HUES48 (cell line): ENCODE results near the gene ZNF678.
"Not testable (repeated sequence)": the region's sequence is repeated elsewhere in the genome, so short reads cannot be mapped to it uniquely, and the experiment has no call there.

Experiments used
- H3K27ac ChIP-seq: one replicate; pipeline ENCODE4 v1.7.0; 2013; ENCODE audit warnings: low read depth, low read length, inconsistent platforms
- H3K27me3 ChIP-seq: 2 replicates; pipeline ENCODE4 v1.6.1; 2013; ENCODE audit warnings: mild to moderate bottlenecking, low read length; ENCODE audit not compliant: control insufficient read depth, insufficient read depth
- H3K36me3 ChIP-seq: 2 replicates; pipeline ENCODE4 v1.6.1; 2013; ENCODE audit warnings: low read length; ENCODE audit not compliant: control insufficient read depth, insufficient read depth
- H3K4me1 ChIP-seq: 2 replicates; pipeline ENCODE4 v1.6.1; 2013; ENCODE audit warnings: mild to moderate bottlenecking, low read length; ENCODE audit not compliant: control insufficient read depth, insufficient read depth
- H3K4me3 ChIP-seq: 2 replicates; pipeline ENCODE4 v1.5.1; 2013; ENCODE audit warnings: mild to moderate bottlenecking, low read depth, low read length
- H3K9ac ChIP-seq: 2 replicates; pipeline ENCODE4 v1.6.1; 2013; ENCODE audit warnings: mild to moderate bottlenecking, low read depth, low read length, moderate library complexity
- H3K9me3 ChIP-seq: 2 replicates; pipeline ENCODE4 v1.6.1; 2013; ENCODE audit warnings: low read length; ENCODE audit not compliant: control insufficient read depth, insufficient read depth

The ZNF678 gene

GRCh38 chr1:227661495-227661894 lies 98.1 kb downstream of the ZNF678 start:
- H3K36me3 ChIP-seq = peaks cover 16% of the 10 kb centered on the region
- no peak overlapping the region for H3K27ac ChIP-seq
- H3K4me3 ChIP-seq = peak overlapping the region; percentile 28; the same call in 1 of the 2 replicates
- peaks cover 100% of the 10 kb centered on the region for H3K9me3 ChIP-seq
- no peaks in the 10 kb centered on the region for H3K27me3 ChIP-seq
- H3K4me1 ChIP-seq = no peaks in the 10 kb centered on the region
- no peak overlapping the region for H3K9ac ChIP-seq

GRCh38 chr1:227662933-227663332 lies 99.6 kb downstream of the ZNF678 start:
- Histone ChIP-seq H3K9me3 (peaks cover 89% of the 10 kb centered on the region), H3K9ac (no peak overlapping the region), H3K36me3 (peaks cover 10% of the 10 kb centered on the region), H3K4me1 (no peaks in the 10 kb centered on the region), H3K4me3 (no peak overlapping the region), H3K27ac (no peak overlapping the region), H3K27me3 (no peaks in the 10 kb centered on the region)

- H3K9ac ChIP-seq = no peak overlapping the region
- H3K9me3 ChIP-seq = peaks cover 80% of the 10 kb centered on the region
- H3K4me3 ChIP-seq = no peak overlapping the region
- H3K27me3 ChIP-seq = no peaks in the 10 kb centered on the region
- peaks cover 4% of the 10 kb centered on the region; the same call in 1 of the 2 replicates for H3K36me3 ChIP-seq
- no peak overlapping the region for H3K27ac ChIP-seq
- no peaks in the 10 kb centered on the region for H3K4me1 ChIP-seq
Observed at GRCh38 chr1:227666286-227666685, 102.9 kb downstream of the ZNF678 start.

- peaks cover 71% of the 10 kb centered on the region for H3K9me3 ChIP-seq
- H3K9ac ChIP-seq = no peak overlapping the region
- no peak overlapping the region for H3K27ac ChIP-seq
- H3K4me1 ChIP-seq = no peaks in the 10 kb centered on the region
- H3K36me3 ChIP-seq = no peaks in the 10 kb centered on the region
- H3K27me3 ChIP-seq = no peaks in the 10 kb centered on the region
- H3K4me3 ChIP-seq = no peak overlapping the region
Observed at GRCh38 chr1:227673441-227673840, 110.1 kb downstream of the ZNF678 start.

GRCh38 chr1:227685807-227686206 lies 122.5 kb downstream of the ZNF678 start:
- H3K9ac ChIP-seq = no peak overlapping the region
- no peak overlapping the region for H3K4me3 ChIP-seq
- no peaks in the 10 kb centered on the region for H3K36me3 ChIP-seq
- peaks cover 41% of the 10 kb centered on the region for H3K9me3 ChIP-seq
- no peak overlapping the region for H3K27ac ChIP-seq
- no peaks in the 10 kb centered on the region for H3K27me3 ChIP-seq
- no peaks in the 10 kb centered on the region for H3K4me1 ChIP-seq

- H3K27ac ChIP-seq = no peak overlapping the region
- no peaks in the 10 kb centered on the region for H3K36me3 ChIP-seq
- H3K9ac ChIP-seq = no peak overlapping the region
- H3K4me1 ChIP-seq = no peaks in the 10 kb centered on the region
- no peak overlapping the region for H3K4me3 ChIP-seq
- peaks cover 51% of the 10 kb centered on the region for H3K9me3 ChIP-seq
- H3K27me3 ChIP-seq = no peaks in the 10 kb centered on the region
Observed at GRCh38 chr1:227697321-227697864, 134.0 kb downstream of the ZNF678 start.

- H3K27me3 ChIP-seq, H3K27ac ChIP-seq, H3K4me3 ChIP-seq, H3K36me3 ChIP-seq, H3K9ac ChIP-seq, H3K4me1 ChIP-seq: not testable (repeated sequence)
- H3K9me3 ChIP-seq = peaks cover 36% of the 10 kb centered on the region
Observed at GRCh38 chr1:227701631-227702030, 138.3 kb downstream of the ZNF678 start.

GRCh38 chr1:227707846-227708245 lies 144.5 kb downstream of the ZNF678 start:
- no peaks in the 10 kb centered on the region for H3K36me3 ChIP-seq
- no peak overlapping the region for H3K27ac ChIP-seq
- H3K9ac ChIP-seq = no peak overlapping the region
- no peaks in the 10 kb centered on the region for H3K4me1 ChIP-seq
- H3K27me3 ChIP-seq = no peaks in the 10 kb centered on the region
- peaks cover 43% of the 10 kb centered on the region for H3K9me3 ChIP-seq
- no peak overlapping the region for H3K4me3 ChIP-seq

- Histone ChIP-seq H3K4me3 (no peak overlapping the region), H3K9me3 (peaks cover 45% of the 10 kb centered on the region), H3K4me1 (no peaks in the 10 kb centered on the region), H3K27me3 (no peaks in the 10 kb centered on the region), H3K27ac (no peak overlapping the region), H3K36me3 (no peaks in the 10 kb centered on the region), H3K9ac (no peak overlapping the region)
Observed at GRCh38 chr1:227709451-227709850, 146.1 kb downstream of the ZNF678 start.

GRCh38 chr1:227710474-227710873 lies 147.1 kb downstream of the ZNF678 start:
- not testable (repeated sequence) for H3K27ac ChIP-seq, H3K4me3 ChIP-seq, H3K9ac ChIP-seq, H3K36me3 ChIP-seq, H3K27me3 ChIP-seq, H3K4me1 ChIP-seq
- H3K9me3 ChIP-seq = peaks cover 56% of the 10 kb centered on the region

- no peaks in the 10 kb centered on the region for H3K36me3 ChIP-seq
- no peak overlapping the region for H3K4me3 ChIP-seq
- no peak overlapping the region for H3K27ac ChIP-seq
- H3K27me3 ChIP-seq = no peaks in the 10 kb centered on the region
- H3K9ac ChIP-seq = no peak overlapping the region
- H3K9me3 ChIP-seq = peaks cover 46% of the 10 kb centered on the region
- H3K4me1 ChIP-seq = no peaks in the 10 kb centered on the region
Observed at GRCh38 chr1:227712648-227713047, 149.3 kb downstream of the ZNF678 start.

GRCh38 chr1:227718932-227719331 lies 155.6 kb downstream of the ZNF678 start:
- H3K27ac ChIP-seq = no peak overlapping the region
- no peak overlapping the region for H3K9ac ChIP-seq
- no peaks in the 10 kb centered on the region for H3K4me1 ChIP-seq
- no peaks in the 10 kb centered on the region for H3K27me3 ChIP-seq
- H3K4me3 ChIP-seq = no peak overlapping the region
- H3K36me3 ChIP-seq = no peaks in the 10 kb centered on the region
- peaks cover 61% of the 10 kb centered on the region for H3K9me3 ChIP-seq
